GM12878 (cell line): ENCODE results near the gene SH2B3. TPM values are rescaled to one million over a fixed set of nuclear protein-coding genes. Genes with fewer than 3 reads are reported as not detected.

ENCODE experiments used
- ATAC-seq: fragments of 200-7000 bp; cut with Tn5 transposase; 3 replicates; pipeline ENCODE4 v1.9.1; 2020; ENCODE audit warnings: mild to moderate bottlenecking, moderate library complexity
- BruUV-seq: library from RNA; stranded (reverse); fragments of 400-500 nt; replicated peaks from 2 replicates; lab custom pipeline; 2021; lab: Mats Ljungman, UMichigan
- CTCF ChIA-PET: fragments of 300-600 bp; sonication (Branson Sonifier 250); formaldehyde crosslinking; extraction: SDS; loops from one replicate; lab custom pipeline; 2021; ENCODE audit warnings: inconsistent platforms; lab: Yijun Ruan, JAX
- POLR2A ChIA-PET: fragments of 350-600 bp; formaldehyde crosslinking; extraction: SDS; loops from one replicate; lab custom pipeline; 2021; ENCODE audit warnings: inconsistent platforms; lab: Charles Lee
- RAD21 ChIA-PET: fragments of 300-600 bp; sonication (Branson Sonifier 250); formaldehyde crosslinking; loops from one replicate; lab custom pipeline; 2023; ENCODE audit warnings: antibody characterized with exemption; ENCODE audit not compliant: unreplicated experiment; lab: Charles Lee
- SMC1A ChIA-PET: fragments of 300-600 bp; sonication (Branson Sonifier 250); formaldehyde crosslinking; loops from one replicate; lab custom pipeline; 2023; ENCODE audit not compliant: unreplicated experiment, uncharacterized antibody; lab: Charles Lee
- DNase-seq: peaks from one replicate; pipeline ENCODE4 v3.0.0-alpha.2; 2011; ENCODE audit warnings: low read depth, low spot score
- FAIRE-seq: peaks from 3 replicates; lab custom pipeline; 2011; peaks lifted over from hg19 to GRCh38; lab: Jason Lieb, UNC
- H2AFZ ChIP-seq: 2 replicates; pipeline ENCODE4 v1.6.0; 2011; ENCODE audit warnings: low read depth, low read length, control low read depth; ENCODE audit not compliant: control insufficient read depth
- H3K27ac ChIP-seq: 2 replicates; pipeline ENCODE4 v1.5.1; 2011; ENCODE audit warnings: control low read depth; ENCODE audit not compliant: control insufficient read depth, insufficient read depth
- H3K27me3 ChIP-seq, 2 experiments: replicated peaks in 1 of 2; 2 replicates each; pipeline versions ENCODE4 v1.6.0 to v1.6.1; 2011; ENCODE audit warnings: low read length in 1 of 2; ENCODE audit not compliant: control insufficient read depth in 2 of 2, insufficient read depth in 2 of 2
- H3K36me3 ChIP-seq, 2 experiments: 2 replicates each; pipeline ENCODE4 v1.5.1; 2011; ENCODE audit warnings: low read length in 1 of 2; ENCODE audit not compliant: control insufficient read depth in 2 of 2, insufficient read depth in 2 of 2
- H3K4me1 ChIP-seq: 2 replicates; pipeline ENCODE4 v1.6.1; 2011; ENCODE audit warnings: mild to moderate bottlenecking, low read length, moderate library complexity, mixed read lengths; ENCODE audit not compliant: control insufficient read depth, insufficient read depth
- H3K4me2 ChIP-seq: 2 replicates; pipeline ENCODE4 v1.6.0; 2011; ENCODE audit warnings: control low read depth; ENCODE audit not compliant: control insufficient read depth, insufficient read depth
- H3K4me3 ChIP-seq: fragments of 200-600 bp; sonication (generic); 2 replicates; pipeline ENCODE4 v1.5.1; 2016
- H3K79me2 ChIP-seq: 2 replicates; pipeline ENCODE4 v1.6.0; 2011; ENCODE audit warnings: low read length; ENCODE audit not compliant: control insufficient read depth, insufficient read depth
- H3K9ac ChIP-seq: 2 replicates; pipeline ENCODE4 v1.8.0; 2011; ENCODE audit warnings: low read length, control low read depth, mixed read lengths; ENCODE audit not compliant: control insufficient read depth, insufficient read depth
- H3K9me3 ChIP-seq: replicated peaks from 3 replicates; pipeline ENCODE4 v1.5.1; 2011; ENCODE audit warnings: mild to moderate bottlenecking, low read length; ENCODE audit not compliant: control insufficient read depth, insufficient read depth
- H4K20me1 ChIP-seq: 2 replicates; pipeline ENCODE4 v1.6.0; 2011; ENCODE audit not compliant: control insufficient read depth, insufficient read depth
- CBFB ChIP-seq: IDR thresholded peaks from 2 replicates; pipeline ENCODE4 v1.6.1; 2016; ENCODE audit warnings: antibody characterized with exemption, low read depth
- CREM ChIP-seq: IDR thresholded peaks from 2 replicates; pipeline ENCODE4 v1.6.1; 2014; ENCODE audit warnings: antibody characterized with exemption, low read depth
- E2F8 ChIP-seq: fragments of 450-650 bp; IDR thresholded peaks from 2 replicates; pipeline ENCODE4 v1.6.1; 2018; ENCODE audit warnings: mild to moderate bottlenecking, low read depth, moderate library complexity; ENCODE audit not compliant: partially characterized antibody
- GATAD2B ChIP-seq: fragments of 450-650 bp; conservative IDR thresholded peaks from 2 replicates; pipeline ENCODE4 v1.6.1; 2017; ENCODE audit warnings: low read depth, mild to moderate bottlenecking, moderate library complexity
- HDAC6 ChIP-seq: fragments of 200-600 bp; sonication (generic); IDR thresholded peaks from one replicate; pipeline ENCODE4 v1.8.0; 2017; ENCODE audit warnings: antibody characterized with exemption; ENCODE audit not compliant: unreplicated experiment
- IKZF1 ChIP-seq: fragments of 450-650 bp; conservative IDR thresholded peaks from 2 replicates; pipeline ENCODE4 v1.6.1; 2017; ENCODE audit warnings: antibody characterized with exemption, mild to moderate bottlenecking
- IRF4 ChIP-seq: IDR thresholded peaks from 2 replicates; pipeline ENCODE4 v1.6.1; 2011; ENCODE audit warnings: low read depth, low read length
- JUND ChIP-seq: IDR thresholded peaks from 2 replicates; pipeline ENCODE4 v1.6.1; 2012; ENCODE audit warnings: low read depth, mild to moderate bottlenecking, low read length, improper control_type of control experiment, moderate library complexity
- NFIC ChIP-seq: IDR thresholded peaks from 2 replicates; pipeline ENCODE4 v1.6.1; 2012; ENCODE audit warnings: low read depth, mild to moderate bottlenecking, inconsistent platforms, low read length, moderate library complexity
- POLR2A ChIP-seq: IDR thresholded peaks from 2 replicates; pipeline ENCODE4 v1.6.1; 2011; ENCODE audit warnings: low read depth, mild to moderate bottlenecking, low read length
- RCOR1 ChIP-seq: conservative IDR thresholded peaks from 2 replicates; pipeline ENCODE4 v1.6.1; 2012; ENCODE audit warnings: low read depth, low read length, improper control_type of control experiment
- WGBS: methylation state at CpG from one replicate; pipeline ENCODE4 v1.1.6; 2016; ENCODE audit warnings: low lambda C conversion rate; ENCODE audit not compliant: insufficient replicate concordance, insufficient coverage; ENCODE audit errors: missing lambda C conversion rate; 5-methylcytosine and 5-hydroxymethylcytosine counted together
- in situ Hi-C: fragments of 300-500 bp; cut with MboI; formaldehyde crosslinking; loops from 9 replicates; pipeline ENCODE4 v1.14.3; 2018; ENCODE audit warnings: mixed read lengths
- intact Hi-C: fragments of 100-400 bp; cut with micrococcal nuclease; formaldehyde crosslinking; loops from one replicate; pipeline ENCODE4 v1.14.2; 2022; ENCODE audit not compliant: unreplicated experiment
- polyA plus RNA-seq, 11 experiments: library from polyadenylated mRNA; depleted of rRNA in 4 of 11; unstranded in 6 of 11; stranded (reverse) in 5 of 11; fragments of >200 nt; fragmentation: Nextera tagmentation in 4 of 11; fragmentation: Illumina TruSeq in 1 of 11; extraction: Ambion mirVana in 4 of 11; extraction: Trizol in 1 of 11; gene quantifications; 1 replicate in 1 of 11; 2 replicates in 10 of 11; pipeline versions ENCODE4 v1.2.1 to v1.2.3, GENCODE V29; 2011 to 2016; ENCODE audit warnings: inconsistent platforms in 2 of 11, missing spikeins in 2 of 11, low read depth in 1 of 11
- total RNA-seq, 4 experiments: library from RNA; depleted of rRNA in 3 of 4; stranded (reverse); fragments of >200 nt in 3 of 4; fragmentation: Illumina TruSeq in 1 of 4; extraction: Trizol in 1 of 4; gene quantifications; 2 replicates each; pipeline versions ENCODE4 v1.2.1 to v1.2.3, GENCODE V29; 2013 to 2021
- TF ChIP-seq, protein P1 (sequence below): fragments of 450-650 bp; IDR thresholded peaks from 2 replicates; pipeline ENCODE4 v1.6.1; 2017; ENCODE audit warnings: borderline replicate concordance

SH2B3 gene
- total and polyA plus RNA-seq, 10 of the 15 experiments (the other 5 are each of a cell fraction or from before 2014, with no cell fraction given), result 5.8 to 46.4 (median 23.3) TPM

GRCh38 chr12:111426344-111427185 is 20.8 kb downstream of the SH2B3 start:
- in situ Hi-C loops, result loop anchor here (25.0 kb wide), 1 partner anchor 1786 kb away; the partner anchor contains the start of gene TPCN1
- WGBS, result 58% methylated on average over 11 of the region's 11 CpGs

More at GRCh38 chr12:111426344-111427185, 20.8 kb downstream of the SH2B3 start:
- Histone ChIP-seq H3K4me3 (no peak overlapping the region), H3K36me3 (peaks cover 11 to 15% of the 10 kb centered on the region in 2 experiments), H3K4me1 (peaks cover 57% of the 10 kb centered on the region), H3K9me3 (no peaks in the 10 kb centered on the region), H3K4me2 (no peak overlapping the region), H4K20me1 (peaks cover 7% of the 10 kb centered on the region; the same call in 1 of the 2 replicates), H3K9ac (no peak overlapping the region), H3K27ac (peak overlapping the region; percentile 39; the same call in 1 of the 2 replicates), H3K27me3 (no peaks in the 10 kb centered on the region), H3K79me2 (peaks cover 70% of the 10 kb centered on the region), H2AFZ (no peak overlapping the region)
- TF ChIP-seq RCOR1 (no peak), HDAC6 (no peak), CBFB (no peak), IRF4 (no peak), JUND (no peak), E2F8 (no peak), CREM (no peak), POLR2A (no peak), GATAD2B (no peak), IKZF1 (no peak), NFIC (no peak)
- TF ChIP-seq, protein P1, sequence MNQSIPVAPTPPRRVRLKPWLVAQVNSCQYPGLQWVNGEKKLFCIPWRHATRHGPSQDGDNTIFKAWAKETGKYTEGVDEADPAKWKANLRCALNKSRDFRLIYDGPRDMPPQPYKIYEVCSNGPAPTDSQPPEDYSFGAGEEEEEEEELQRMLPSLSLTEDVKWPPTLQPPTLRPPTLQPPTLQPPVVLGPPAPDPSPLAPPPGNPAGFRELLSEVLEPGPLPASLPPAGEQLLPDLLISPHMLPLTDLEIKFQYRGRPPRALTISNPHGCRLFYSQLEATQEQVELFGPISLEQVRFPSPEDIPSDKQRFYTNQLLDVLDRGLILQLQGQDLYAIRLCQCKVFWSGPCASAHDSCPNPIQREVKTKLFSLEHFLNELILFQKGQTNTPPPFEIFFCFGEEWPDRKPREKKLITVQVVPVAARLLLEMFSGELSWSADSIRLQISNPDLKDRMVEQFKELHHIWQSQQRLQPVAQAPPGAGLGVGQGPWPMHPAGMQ, result no peak
- intact Hi-C loops, result no loop called here
- RAD21 ChIA-PET, result interaction anchor here (1.0 to 5.2 kb wide), 4 partner anchors 14 to 25 kb away, joined by 3 to 41 read pairs (median 8); no protein-coding TSS in a partner anchor
- no peak for FAIRE-seq
- DNase-seq, result no peak
- ATAC-seq, result no peak
- CTCF ChIA-PET, result interaction anchor here (1.8 to 10.2 kb wide), 3 partner anchors 14 to 20 kb away, joined by 5 to 160 read pairs (median 40); no protein-coding TSS in a partner anchor
- SMC1A ChIA-PET, result interaction anchor here (1.4 to 7.7 kb wide), 5 partner anchors 15 to 25 kb away, joined by 3 to 57 read pairs (median 14); no protein-coding TSS in a partner anchor
- POLR2A ChIA-PET, result interaction anchor here (0.7 to 12.0 kb wide), 2 partner anchors 18 kb away, joined by 3 to 188 read pairs; partner anchors contain the start of gene SH2B3
- TSS peak; percentile 12 for BruUV-seq
